Liver (tissue), 3 donors: Measurements from ENCODE around the gene PDE4D.

Experiments used
- ATF3 ChIP-seq: IDR thresholded peaks from 2 replicates; pipeline ENCODE4 v1.6.1; 2016; ENCODE audit warnings: antibody characterized with exemption
- CTCF ChIP-seq: fragments of 150-350 bp; IDR thresholded peaks from 2 replicates; pipeline ENCODE4 v1.5.1; 2017; ENCODE audit warnings: improper control_type of control experiment, low read depth, low read length; ENCODE audit not compliant: missing input control
- EGR1 ChIP-seq, 2 donors: IDR thresholded peaks; 2 replicates each; pipeline ENCODE4 v1.6.1; 2016 to 2018; ENCODE audit warnings: antibody characterized with exemption in 2 of 2, low read depth in 2 of 2
- FOXA1 ChIP-seq: IDR thresholded peaks from 2 replicates; pipeline ENCODE4 v1.6.1; 2016; ENCODE audit warnings: antibody characterized with exemption
- GABPA ChIP-seq, 2 donors: IDR thresholded peaks in 1 of 2; conservative IDR thresholded peaks in 1 of 2; 2 replicates each; pipeline ENCODE4 v1.6.1; 2016; ENCODE audit warnings: antibody characterized with exemption in 2 of 2, mild to moderate bottlenecking in 1 of 2, moderate library complexity in 1 of 2
- MAX ChIP-seq: IDR thresholded peaks from 2 replicates; pipeline ENCODE4 v1.6.1; 2016; ENCODE audit warnings: antibody characterized with exemption
- RAD21 ChIP-seq, 2 donors: IDR thresholded peaks; 2 replicates each; pipeline ENCODE4 v1.6.1; 2016; ENCODE audit warnings: antibody characterized with exemption in 2 of 2, mild to moderate bottlenecking in 2 of 2
- TAF1 ChIP-seq: conservative IDR thresholded peaks from 2 replicates; pipeline ENCODE4 v1.6.1; 2016; ENCODE audit warnings: antibody characterized with exemption, mild to moderate bottlenecking
- YY1 ChIP-seq: IDR thresholded peaks from 2 replicates; pipeline ENCODE4 v1.6.1; 2016; ENCODE audit warnings: antibody characterized with exemption, mild to moderate bottlenecking
- TF ChIP-seq, protein P1 (sequence below): IDR thresholded peaks from 2 replicates; pipeline ENCODE4 v1.6.1; 2016; ENCODE audit warnings: antibody characterized with exemption, mild to moderate bottlenecking
- donor health status: healthy.
- donor health status: healthy.

DNA sequence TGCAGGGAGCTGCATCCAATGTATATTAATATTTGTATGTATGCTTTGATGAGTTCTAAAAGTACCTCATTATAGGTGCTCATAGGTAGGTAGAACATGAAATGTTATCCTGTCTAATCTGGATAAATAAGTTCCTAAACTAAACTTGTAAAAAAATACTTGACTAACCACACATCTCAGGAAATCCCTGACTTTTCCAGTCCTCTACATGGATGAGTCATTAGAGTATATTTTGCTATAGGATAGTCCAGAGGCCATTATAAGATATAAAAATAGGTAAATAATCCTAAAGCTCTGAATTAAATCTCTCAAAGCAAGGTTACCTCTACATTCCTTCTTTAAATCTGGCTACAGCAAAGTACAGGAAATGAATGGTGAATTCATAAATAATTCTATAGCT lies 906.3 kb downstream of the PDE4D start:
- TF ChIP-seq MAX (no peak), CTCF (no peak), ATF3 (no peak), FOXA1 (no peak), EGR1 (IDR thresholded peaks at IDR 0.05; ENCODE audit: low read depth in 2 of 2) (no peak), RAD21 (IDR thresholded peaks at IDR 0.05) (no peak), TAF1 (no peak), YY1 (no peak), GABPA (IDR thresholded peaks at IDR 0.05 in 1 of 2, conservative IDR thresholded peaks at IDR 0.05 in 1 of 2) (no peak)
- TF ChIP-seq, protein P1, sequence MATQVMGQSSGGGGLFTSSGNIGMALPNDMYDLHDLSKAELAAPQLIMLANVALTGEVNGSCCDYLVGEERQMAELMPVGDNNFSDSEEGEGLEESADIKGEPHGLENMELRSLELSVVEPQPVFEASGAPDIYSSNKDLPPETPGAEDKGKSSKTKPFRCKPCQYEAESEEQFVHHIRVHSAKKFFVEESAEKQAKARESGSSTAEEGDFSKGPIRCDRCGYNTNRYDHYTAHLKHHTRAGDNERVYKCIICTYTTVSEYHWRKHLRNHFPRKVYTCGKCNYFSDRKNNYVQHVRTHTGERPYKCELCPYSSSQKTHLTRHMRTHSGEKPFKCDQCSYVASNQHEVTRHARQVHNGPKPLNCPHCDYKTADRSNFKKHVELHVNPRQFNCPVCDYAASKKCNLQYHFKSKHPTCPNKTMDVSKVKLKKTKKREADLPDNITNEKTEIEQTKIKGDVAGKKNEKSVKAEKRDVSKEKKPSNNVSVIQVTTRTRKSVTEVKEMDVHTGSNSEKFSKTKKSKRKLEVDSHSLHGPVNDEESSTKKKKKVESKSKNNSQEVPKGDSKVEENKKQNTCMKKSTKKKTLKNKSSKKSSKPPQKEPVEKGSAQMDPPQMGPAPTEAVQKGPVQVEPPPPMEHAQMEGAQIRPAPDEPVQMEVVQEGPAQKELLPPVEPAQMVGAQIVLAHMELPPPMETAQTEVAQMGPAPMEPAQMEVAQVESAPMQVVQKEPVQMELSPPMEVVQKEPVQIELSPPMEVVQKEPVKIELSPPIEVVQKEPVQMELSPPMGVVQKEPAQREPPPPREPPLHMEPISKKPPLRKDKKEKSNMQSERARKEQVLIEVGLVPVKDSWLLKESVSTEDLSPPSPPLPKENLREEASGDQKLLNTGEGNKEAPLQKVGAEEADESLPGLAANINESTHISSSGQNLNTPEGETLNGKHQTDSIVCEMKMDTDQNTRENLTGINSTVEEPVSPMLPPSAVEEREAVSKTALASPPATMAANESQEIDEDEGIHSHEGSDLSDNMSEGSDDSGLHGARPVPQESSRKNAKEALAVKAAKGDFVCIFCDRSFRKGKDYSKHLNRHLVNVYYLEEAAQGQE: no peak
